HT-29 (cell line): ENCODE results near the gene FES. TPM values are rescaled to one million over a fixed set of nuclear protein-coding genes. Genes with fewer than 3 reads are reported as not detected.

Experiments used
- DNase-seq: peaks from one replicate; pipeline ENCODE4 v3.0.0-alpha.2; 2015; ENCODE audit warnings: low spot score
- total RNA-seq: library from RNA; depleted of rRNA; stranded (reverse); fragments of >200 nt; shearing (Covaris generic); gene quantifications from 2 replicates; pipeline ENCODE4 v1.2.3, GENCODE V29; 2014

FES gene
- total RNA-seq, 1 experiment from 2014 or later, result 0.43 TPM

- no peak for DNase-seq
Observed at GRCh38 chr15:90875549-90875981, 8.7 kb upstream of the FES start.

- no peak for DNase-seq
Observed at GRCh38 chr15:90876046-90876445, 8.3 kb upstream of the FES start.

GRCh38 chr15:90876512-90877170 lies 7.7 kb upstream of the FES start:
- DNase-seq, result no peak

- no peak for DNase-seq
Observed at GRCh38 chr15:90877315-90877714, 7.0 kb upstream of the FES start.

- no peak for DNase-seq
Observed at GRCh38 chr15:90877996-90878395, 6.3 kb upstream of the FES start.

GRCh38 chr15:90878660-90879059 lies 5.6 kb upstream of the FES start:
- DNase-seq, result no peak

- DNase-seq, result no peak
Observed at GRCh38 chr15:90879730-90880366, 4.5 kb upstream of the FES start.

- DNase-seq, result no peak
Observed at GRCh38 chr15:90880381-90881145, 3.7 kb upstream of the FES start.

GRCh38 chr15:90881181-90881977 lies 2.9 kb upstream of the FES start:
- DNase-seq, result no peak

GRCh38 chr15:90881978-90882721 lies 2.2 kb upstream of the FES start:
- DNase-seq, result no peak

GRCh38 chr15:90882781-90883525 lies 1.4 kb upstream of the FES start:
- no peak for DNase-seq

GRCh38 chr15:90883526-90883975 lies 753 bp upstream of the FES start:
- no peak for DNase-seq

- no peak for DNase-seq
Observed at GRCh38 chr15:90884719-90885431, 571 bp downstream of the FES start.

GRCh38 chr15:90885432-90886290 lies 1.4 kb downstream of the FES start:
- DNase-seq, result peak; percentile 73

- DNase-seq, result no peak
Observed at GRCh38 chr15:90886291-90886614, 1.9 kb downstream of the FES start.

- DNase-seq, result no peak
Observed at GRCh38 chr15:90887037-90887481, 2.8 kb downstream of the FES start.

- DNase-seq, result no peak
Observed at GRCh38 chr15:90889313-90889730, 5.0 kb downstream of the FES start.

GRCh38 chr15:90889736-90890456 lies 5.6 kb downstream of the FES start:
- no peak for DNase-seq
